GM18526 (cell line): ENCODE data around the gene ENOX1.

Source experiments
- POLR2A ChIP-seq: IDR thresholded peaks from 3 replicates; pipeline ENCODE4 v1.6.1; 2011; ENCODE audit not compliant: insufficient read length; ENCODE audit errors: extremely low read depth

Gene ENOX1

DNA sequence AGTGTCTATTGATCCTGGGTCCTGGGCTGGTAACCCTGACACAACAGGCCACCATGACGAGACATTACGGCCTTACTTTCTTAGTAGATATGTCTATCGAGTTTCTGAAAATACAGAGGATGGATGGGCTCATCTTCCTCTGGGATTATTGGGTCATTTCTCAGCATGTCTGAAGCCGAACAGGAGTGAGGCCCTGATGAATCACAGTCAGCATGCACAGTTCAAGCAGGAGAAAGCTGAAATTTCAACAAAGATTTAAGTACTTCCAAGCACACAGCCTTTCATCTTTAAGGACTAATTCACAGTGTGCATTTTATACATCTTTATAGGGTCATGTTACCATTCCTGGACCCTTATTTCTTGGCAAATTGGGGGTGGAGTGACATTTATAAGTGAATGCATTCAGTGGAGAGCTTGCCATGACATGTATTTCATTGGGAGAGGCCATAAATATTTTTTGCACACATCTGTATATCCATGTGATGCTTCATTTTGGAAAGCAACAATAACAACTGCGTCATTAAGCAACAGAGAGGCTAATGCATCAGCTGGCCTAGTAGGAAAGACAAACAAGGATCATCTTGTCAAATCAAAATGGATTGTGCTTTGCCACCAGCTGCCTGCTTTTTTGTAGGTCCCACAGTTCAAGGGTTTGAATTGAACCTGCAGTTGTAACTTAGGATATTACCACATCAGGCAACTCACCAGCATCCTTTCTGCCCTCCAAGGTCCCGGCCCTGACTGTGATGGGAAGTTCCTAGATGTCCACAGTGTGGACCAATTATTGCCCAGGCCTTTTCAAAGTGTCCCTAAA lies 619.9 kb downstream of the ENOX1 start:
- TF ChIP-seq POLR2A, result no peak
